Naive thymus-derived CD4-positive, alpha-beta T cell (primary cell): ENCODE results near the gene P2RY1. TPM values are rescaled to one million over a fixed set of nuclear protein-coding genes. Genes with fewer than 3 reads are reported as not detected.
A peak's percentile ranks its signal among the peaks of the same experiment; 100 is the strongest.
"Not testable (repeated sequence)": the region's sequence is repeated elsewhere in the genome, so short reads cannot be mapped to it uniquely, and the experiment has no call there.

Experiments
- ATAC-seq: fragments of 150-1000 bp; cut with Tn5 transposase; 2 replicates; pipeline ENCODE4 v1.10.0; 2021; ENCODE audit warnings: mild to moderate bottlenecking, moderate library complexity
- CTCF ChIA-PET: fragments of 350-600 bp; sonication (Branson Sonifier 250); formaldehyde crosslinking; loops from one replicate; lab custom pipeline; 2021; ENCODE audit warnings: antibody characterized with exemption; lab: Charles Lee
- POLR2A ChIA-PET: fragments of 350-600 bp; sonication (Branson Sonifier 250); formaldehyde crosslinking; loops from one replicate; lab custom pipeline; 2021; ENCODE audit warnings: antibody characterized with exemption, inconsistent platforms; lab: Charles Lee
- DNase-seq, 9 donors: peaks; one replicate each; pipeline versions ENCODE4 v3.0.0 to v3.0.0-alpha.2; 2020 to 2022; ENCODE audit warnings: mixed read lengths in 1 of 9
- H3K27ac ChIP-seq: one replicate; pipeline ENCODE4 v1.7.0; 2013; ENCODE audit warnings: mild to moderate bottlenecking, low read depth, low read length, moderate library complexity
- H3K27me3 ChIP-seq, 2 donors: one replicate each; pipeline ENCODE4 v1.7.0; 2013; ENCODE audit warnings: low read length in 2 of 2, mild to moderate bottlenecking in 2 of 2, moderate library complexity in 2 of 2; ENCODE audit not compliant: control insufficient read depth in 2 of 2, insufficient read depth in 2 of 2
- H3K36me3 ChIP-seq, 3 experiments: 1 replicate in 2 of 3; 2 replicates in 1 of 3; pipeline ENCODE4 v1.7.0; 2013; ENCODE audit warnings: low read length in 3 of 3, mild to moderate bottlenecking in 3 of 3, moderate library complexity in 1 of 3; ENCODE audit not compliant: insufficient read depth in 3 of 3, control insufficient read depth in 2 of 3
- H3K4me1 ChIP-seq, 2 donors: one replicate each; pipeline ENCODE4 v1.7.0; 2013; ENCODE audit warnings: low read length in 2 of 2, mild to moderate bottlenecking in 2 of 2, moderate library complexity in 1 of 2; ENCODE audit not compliant: control insufficient read depth in 2 of 2, insufficient read depth in 2 of 2
- H3K4me3 ChIP-seq: 2 replicates; pipeline ENCODE4 v1.7.0; 2013; ENCODE audit warnings: mild to moderate bottlenecking, low read length
- H3K9me3 ChIP-seq, 3 experiments: 1 replicate in 2 of 3; 2 replicates in 1 of 3; pipeline ENCODE4 v1.7.0; 2013; ENCODE audit warnings: low read length in 3 of 3; ENCODE audit not compliant: control insufficient read depth in 2 of 3
- H3K27ac Mint-ChIP-seq, 9 donors: one replicate each; pipeline ENCODE4 v1.8.0; 2020 to 2022; ENCODE audit warnings: mixed read lengths in 9 of 9, mild to moderate bottlenecking in 8 of 9, moderate library complexity in 5 of 9, inconsistent platforms in 2 of 9
- H3K27me3 Mint-ChIP-seq, 5 donors: one replicate each; pipeline ENCODE4 v1.8.0; 2021 to 2022; ENCODE audit warnings: mixed read lengths in 5 of 5, mild to moderate bottlenecking in 1 of 5
- H3K36me3 Mint-ChIP-seq, 5 donors: one replicate each; pipeline ENCODE4 v1.8.0; 2020 to 2022; ENCODE audit warnings: mixed read lengths in 5 of 5, mild to moderate bottlenecking in 3 of 5, inconsistent platforms in 1 of 5
- H3K4me1 Mint-ChIP-seq, 7 donors: one replicate each; pipeline ENCODE4 v1.8.0; 2020 to 2022; ENCODE audit warnings: mixed read lengths in 7 of 7, mild to moderate bottlenecking in 3 of 7, inconsistent platforms in 1 of 7
- H3K4me3 Mint-ChIP-seq, 10 donors: one replicate each; pipeline ENCODE4 v1.8.0; 2020 to 2022; ENCODE audit warnings: mild to moderate bottlenecking in 10 of 10, mixed read lengths in 10 of 10, moderate library complexity in 6 of 10, inconsistent platforms in 2 of 10
- H3K9me3 Mint-ChIP-seq, 11 donors: one replicate each; pipeline ENCODE4 v1.8.0; 2020 to 2022; ENCODE audit warnings: mixed read lengths in 11 of 11, mild to moderate bottlenecking in 4 of 11, inconsistent platforms in 1 of 11, moderate library complexity in 1 of 11
- intact Hi-C, 2 donors: fragments of 100-400 bp; cut with micrococcal nuclease; formaldehyde crosslinking; loops; one replicate each; pipeline ENCODE4 v1.15.1; 2023
- polyA plus RNA-seq, 2 donors: library from polyadenylated mRNA; unstranded; fragments of 300-500 nt; fragmentation: Illumina TruSeq; gene quantifications; one replicate each; pipeline ENCODE4 v1.2.3, GENCODE V29; 2021
- total RNA-seq, 6 experiments: library from RNA in 5 of 6; stranded (reverse) in 5 of 6; gene quantifications; 1 replicate in 5 of 6; 2 replicates in 1 of 6; pipeline ENCODE4 v1.2.3 and lab custom pipeline; 2021 to 2026

The P2RY1 gene
- total and polyA plus RNA-seq, 7 experiments from 2014 or later = 0.05 to 1.2 (median 0.21) TPM; not detected in 1

DNA sequence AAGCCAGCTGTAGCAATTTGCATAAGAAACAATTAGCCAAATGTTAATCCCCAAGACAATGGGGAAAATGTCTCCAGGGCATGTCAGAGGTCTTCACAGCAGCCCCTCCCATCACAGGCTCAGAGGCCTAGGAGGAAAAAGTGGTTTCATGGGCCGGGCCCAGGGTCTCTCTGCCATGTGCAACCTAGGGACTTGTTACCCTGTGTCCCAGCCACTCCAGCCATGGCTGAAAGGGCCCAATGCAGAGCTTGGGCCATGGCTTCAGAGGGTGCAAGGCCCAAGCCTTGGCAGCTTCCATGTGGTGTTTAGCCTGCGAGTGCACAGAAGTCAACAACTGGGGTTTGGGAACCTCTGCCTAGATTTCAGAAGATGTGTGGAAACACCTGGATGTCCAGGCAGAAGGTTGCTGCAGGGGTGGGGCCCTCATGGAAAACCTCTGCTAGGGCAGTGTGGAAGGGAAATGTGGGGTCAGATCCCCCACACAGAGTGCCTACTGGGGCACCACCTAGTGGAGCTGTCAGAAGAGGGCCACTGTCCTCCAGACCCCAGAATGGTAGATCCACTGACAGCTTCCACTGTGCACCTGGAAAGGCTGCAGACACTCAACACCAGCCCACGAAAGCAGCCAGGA is 11.8 kb downstream of the P2RY1 start:
- H3K4me1 Mint-ChIP-seq, H3K27ac Mint-ChIP-seq, H3K27me3 ChIP-seq, POLR2A ChIA-PET, ATAC-seq, H3K27ac ChIP-seq, H3K4me3 Mint-ChIP-seq, H3K4me3 ChIP-seq, H3K36me3 Mint-ChIP-seq, intact Hi-C loops, H3K4me1 ChIP-seq, H3K36me3 ChIP-seq, CTCF ChIA-PET, H3K9me3 ChIP-seq, DNase-seq: not testable (repeated sequence)
- H3K27me3 Mint-ChIP-seq = peaks cover 0 to 28% (median 15%) of the 10 kb centered on the region in 5 donors
- peaks cover 4 to 16% (median 7%) of the 10 kb centered on the region in 11 donors for H3K9me3 Mint-ChIP-seq

DNA sequence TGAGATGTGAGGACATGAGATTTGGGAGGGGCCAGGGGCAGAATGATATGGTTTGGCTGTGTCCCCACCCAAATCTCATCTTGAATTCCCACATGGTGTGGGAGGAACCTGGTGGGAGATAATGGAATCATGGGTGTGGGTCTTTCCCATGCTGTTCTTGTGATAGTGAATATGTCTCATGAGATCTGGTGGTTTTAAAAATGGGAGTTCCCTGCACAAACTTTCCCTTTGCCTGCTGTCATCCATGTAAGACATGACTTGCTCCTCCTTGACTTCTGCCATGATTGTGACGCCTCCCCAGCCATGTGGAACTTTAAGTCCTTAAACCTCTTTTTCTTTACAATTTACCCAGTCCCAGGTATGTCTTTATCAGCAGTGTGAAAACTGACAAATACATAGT is 12.7 kb downstream of the P2RY1 start:
- intact Hi-C loops, CTCF ChIA-PET, DNase-seq, H3K27me3 ChIP-seq, H3K27ac ChIP-seq, ATAC-seq, H3K9me3 ChIP-seq, H3K27ac Mint-ChIP-seq, H3K36me3 ChIP-seq, H3K4me3 ChIP-seq, H3K4me1 ChIP-seq, H3K4me1 Mint-ChIP-seq, H3K36me3 Mint-ChIP-seq, POLR2A ChIA-PET, H3K4me3 Mint-ChIP-seq: not testable (repeated sequence)
- Mint-ChIP-seq H3K27me3 (peaks cover 2 to 24% (median 11%) of the 10 kb centered on the region in 5 donors), H3K9me3 (peaks cover 4 to 16% (median 7%) of the 10 kb centered on the region in 11 donors)

DNA sequence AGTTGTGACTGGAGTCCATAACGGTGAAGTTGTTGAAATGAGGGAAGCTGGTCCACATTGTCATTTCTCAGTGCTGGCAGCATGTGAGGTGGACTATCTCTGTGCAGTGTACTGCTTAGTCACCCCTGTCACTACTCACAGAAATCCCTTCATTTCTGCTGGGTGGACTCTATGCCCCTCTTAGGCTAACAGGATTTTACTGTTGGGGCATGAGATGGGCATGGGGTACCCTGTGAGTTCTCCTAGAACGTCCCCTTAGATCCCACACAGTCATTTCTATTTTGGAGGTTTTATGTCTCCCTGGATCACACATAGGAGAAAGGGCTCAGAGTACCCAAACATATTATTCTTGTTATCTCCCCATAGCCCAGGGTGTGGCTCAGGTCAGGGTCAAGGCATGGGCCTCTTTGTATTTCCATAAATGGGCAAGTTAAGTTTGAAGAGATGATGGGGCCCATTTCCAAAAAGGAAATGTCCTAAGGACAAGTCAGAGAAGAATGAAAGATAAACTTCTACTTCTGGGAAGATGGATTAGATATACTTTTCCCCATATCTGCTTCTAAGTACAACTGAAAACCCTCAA is 15.2 kb downstream of the P2RY1 start:
- DNase-seq = no peak
- no peak for ATAC-seq
- Histone ChIP-seq H3K9me3 (no peaks in the 10 kb centered on the region), H3K36me3 (no peaks in the 10 kb centered on the region), H3K27ac (no peak overlapping the region), H3K27me3 (no peaks in the 10 kb centered on the region), H3K4me1 (no peaks in the 10 kb centered on the region), H3K4me3 (no peak overlapping the region)
- Mint-ChIP-seq H3K9me3 (peaks cover 4 to 16% (median 7%) of the 10 kb centered on the region in 11 donors), H3K4me1 (peaks cover 0 to 1% (median 0%) of the 10 kb centered on the region in 7 donors), H3K36me3 (peaks cover 0 to 5% (median 0%) of the 10 kb centered on the region in 5 donors), H3K4me3 (no peak overlapping the region), H3K27ac (no peak overlapping the region), H3K27me3 (peaks cover 2 to 24% (median 10%) of the 10 kb centered on the region in 5 donors)
- intact Hi-C loops = no loop called here
- CTCF ChIA-PET = no interaction called here
- POLR2A ChIA-PET = no interaction called here

DNA sequence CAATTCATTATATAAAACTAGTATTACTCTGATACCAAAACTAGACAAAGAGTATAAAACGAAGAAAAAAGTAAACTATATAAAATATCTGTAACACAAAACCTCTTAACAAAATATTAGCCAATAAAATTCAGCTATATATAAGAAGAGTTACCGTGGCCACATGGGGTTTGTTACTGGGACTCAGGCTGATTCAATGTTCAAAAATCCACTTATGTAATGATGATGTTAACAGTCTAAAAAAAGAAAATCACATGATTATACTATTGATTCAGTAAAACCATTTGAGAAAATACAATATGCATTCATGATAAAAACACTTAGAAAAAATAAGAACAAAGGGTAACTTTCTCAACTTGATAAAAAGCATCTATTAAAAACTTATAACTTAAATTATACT is 18.3 kb downstream of the P2RY1 start:
- ChIA-PET CTCF (no interaction called here), POLR2A (no interaction called here)
- DNase-seq (no peak), ATAC-seq (no peak)
- no peaks in the 10 kb centered on the region for H3K27me3 ChIP-seq
- H3K27ac ChIP-seq = no peak overlapping the region
- H3K4me3 ChIP-seq = no peak overlapping the region
- H3K9me3 Mint-ChIP-seq = peaks cover 0 to 8% (median 3%) of the 10 kb centered on the region in 11 donors
- H3K27ac Mint-ChIP-seq = no peak overlapping the region
- no peaks in the 10 kb centered on the region for H3K36me3 Mint-ChIP-seq
- H3K4me1 ChIP-seq = no peaks in the 10 kb centered on the region
- peaks cover 5 to 17% (median 13%) of the 10 kb centered on the region in 5 donors for H3K27me3 Mint-ChIP-seq
- intact Hi-C loops = no loop called here
- no peaks in the 10 kb centered on the region for H3K9me3 ChIP-seq
- no peak overlapping the region for H3K4me3 Mint-ChIP-seq
- peaks cover 0 to 3% (median 0%) of the 10 kb centered on the region in 7 donors for H3K4me1 Mint-ChIP-seq
- no peaks in the 10 kb centered on the region for H3K36me3 ChIP-seq

DNA sequence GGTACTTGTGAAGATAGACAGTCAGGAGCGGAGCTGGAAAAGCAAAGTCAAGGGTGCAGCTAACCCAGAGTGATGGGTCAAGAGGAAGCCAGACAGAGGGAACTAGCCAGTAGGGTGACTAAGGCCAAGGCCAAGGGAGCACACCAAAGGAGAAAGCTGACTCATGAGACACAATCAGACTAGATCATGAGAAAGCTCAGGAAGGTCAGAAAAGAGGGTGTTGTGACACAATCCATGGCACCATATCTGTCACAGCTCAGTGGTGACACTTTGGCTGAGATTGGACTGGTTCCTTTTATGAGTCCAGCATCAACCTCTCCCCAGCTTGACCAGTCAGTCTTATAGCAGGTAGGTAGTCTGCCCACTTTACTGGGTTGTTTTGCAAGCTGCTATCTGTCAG is 22.2 kb downstream of the P2RY1 start:
- H3K4me3 Mint-ChIP-seq = no peak overlapping the region
- no peaks in the 10 kb centered on the region for H3K36me3 Mint-ChIP-seq
- Histone ChIP-seq H3K27ac (no peak overlapping the region), H3K27me3 (no peaks in the 10 kb centered on the region), H3K9me3 (no peaks in the 10 kb centered on the region), H3K4me3 (no peak overlapping the region), H3K4me1 (no peaks in the 10 kb centered on the region), H3K36me3 (no peaks in the 10 kb centered on the region)
- ChIA-PET CTCF (no interaction called here), POLR2A (no interaction called here)
- peaks cover 0 to 2% (median 0%) of the 10 kb centered on the region in 7 donors for H3K4me1 Mint-ChIP-seq
- ATAC-seq (peak; percentile 91), DNase-seq (no peak)
- peaks cover 0 to 5% (median 0%) of the 10 kb centered on the region in 11 donors for H3K9me3 Mint-ChIP-seq
- H3K27ac Mint-ChIP-seq = no peak overlapping the region
- H3K27me3 Mint-ChIP-seq = peaks cover 0 to 6% (median 0%) of the 10 kb centered on the region in 5 donors
- intact Hi-C loops = no loop called here

DNA sequence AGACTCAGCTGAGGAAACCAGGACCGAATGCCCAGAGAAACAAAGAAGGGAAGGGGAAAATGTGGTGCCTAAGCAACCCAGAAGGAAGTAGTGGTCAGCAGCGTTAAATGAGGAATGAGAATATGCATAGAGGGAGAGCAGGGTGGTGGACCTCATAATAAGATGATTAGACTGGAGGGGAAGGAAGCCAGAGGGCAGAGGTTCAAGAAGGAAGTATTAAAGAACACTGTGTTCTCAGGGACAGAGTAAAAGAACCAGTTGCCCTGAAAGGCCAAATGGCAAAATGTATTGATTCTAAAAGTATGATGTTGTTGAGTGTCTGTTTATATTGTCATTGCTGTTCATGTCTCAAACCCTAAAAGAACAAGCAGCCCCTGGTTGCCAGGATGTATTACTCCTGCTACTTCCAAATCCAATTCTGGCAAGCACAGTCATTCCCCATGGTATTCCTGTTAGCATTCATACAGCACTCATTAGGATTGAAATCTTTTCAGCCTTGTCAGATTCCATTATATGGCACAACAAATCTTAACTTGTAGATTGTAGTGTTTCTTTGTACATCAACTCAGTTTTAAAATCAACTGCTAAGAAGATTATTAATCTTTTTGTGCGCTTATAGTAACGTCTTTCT is 23.4 kb downstream of the P2RY1 start:
- Histone ChIP-seq H3K4me3 (no peak overlapping the region), H3K4me1 (no peaks in the 10 kb centered on the region), H3K27me3 (no peaks in the 10 kb centered on the region), H3K36me3 (no peaks in the 10 kb centered on the region), H3K27ac (no peak overlapping the region), H3K9me3 (no peaks in the 10 kb centered on the region)
- DNase-seq (no peak), ATAC-seq (peak; percentile 32)
- H3K9me3 Mint-ChIP-seq = peaks cover 0 to 5% (median 0%) of the 10 kb centered on the region in 11 donors
- H3K4me3 Mint-ChIP-seq = no peak overlapping the region
- H3K36me3 Mint-ChIP-seq = no peaks in the 10 kb centered on the region
- POLR2A ChIA-PET = no interaction called here
- H3K27ac Mint-ChIP-seq = no peak overlapping the region
- peaks cover 0 to 2% (median 0%) of the 10 kb centered on the region in 7 donors for H3K4me1 Mint-ChIP-seq
- intact Hi-C loops = no loop called here
- peaks cover 0 to 10% (median 0%) of the 10 kb centered on the region in 5 donors for H3K27me3 Mint-ChIP-seq
- CTCF ChIA-PET = no interaction called here
